ENCODE results near the gene EXPH5.

DNA sequence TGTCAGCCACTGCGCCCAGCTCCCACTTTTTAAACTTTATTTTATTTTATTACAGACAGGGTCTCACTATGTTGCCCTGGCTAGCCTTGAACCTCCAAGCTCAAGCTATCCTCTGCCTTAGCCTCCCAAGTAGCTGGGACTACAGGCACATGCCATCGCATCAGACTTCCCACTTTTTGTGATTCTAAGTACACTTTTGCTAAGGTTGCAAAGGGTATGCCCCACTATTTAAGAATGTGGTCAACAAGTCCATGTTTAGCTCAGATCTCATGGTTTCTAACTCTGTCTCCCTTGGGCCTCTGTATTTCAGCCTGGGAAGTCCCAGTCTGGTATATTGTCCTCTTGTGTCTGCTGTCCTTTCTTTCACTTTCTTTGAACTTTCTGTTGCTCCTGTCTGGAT lies 35.3 kb downstream of the EXPH5 start:
- TF ChIP-seq, protein P1, sequence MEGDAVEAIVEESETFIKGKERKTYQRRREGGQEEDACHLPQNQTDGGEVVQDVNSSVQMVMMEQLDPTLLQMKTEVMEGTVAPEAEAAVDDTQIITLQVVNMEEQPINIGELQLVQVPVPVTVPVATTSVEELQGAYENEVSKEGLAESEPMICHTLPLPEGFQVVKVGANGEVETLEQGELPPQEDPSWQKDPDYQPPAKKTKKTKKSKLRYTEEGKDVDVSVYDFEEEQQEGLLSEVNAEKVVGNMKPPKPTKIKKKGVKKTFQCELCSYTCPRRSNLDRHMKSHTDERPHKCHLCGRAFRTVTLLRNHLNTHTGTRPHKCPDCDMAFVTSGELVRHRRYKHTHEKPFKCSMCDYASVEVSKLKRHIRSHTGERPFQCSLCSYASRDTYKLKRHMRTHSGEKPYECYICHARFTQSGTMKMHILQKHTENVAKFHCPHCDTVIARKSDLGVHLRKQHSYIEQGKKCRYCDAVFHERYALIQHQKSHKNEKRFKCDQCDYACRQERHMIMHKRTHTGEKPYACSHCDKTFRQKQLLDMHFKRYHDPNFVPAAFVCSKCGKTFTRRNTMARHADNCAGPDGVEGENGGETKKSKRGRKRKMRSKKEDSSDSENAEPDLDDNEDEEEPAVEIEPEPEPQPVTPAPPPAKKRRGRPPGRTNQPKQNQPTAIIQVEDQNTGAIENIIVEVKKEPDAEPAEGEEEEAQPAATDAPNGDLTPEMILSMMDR (optimal IDR thresholded peaks at IDR 0.05 in 1 of 3, IDR thresholded peaks at IDR 0.05 in 1 of 3, conservative IDR thresholded peaks at IDR 0.05 in 1 of 3; ENCODE audit: extremely low read depth in 1 of 3, insufficient read depth in 2 of 3, low read length in 3 of 3): no peak
- no peak for TF ChIP-seq EZH2 (IDR thresholded peaks at IDR 0.05; ENCODE audit: low read length)

Data from keratinocyte (primary cell).